Nucleus accumbens (tissue), 56 donors: Measurements from ENCODE around the gene SFPQ.
A peak's percentile ranks its signal among the peaks of the same experiment; 100 is the strongest.
"Not testable (repeated sequence)": the region's sequence is repeated elsewhere in the genome, so short reads cannot be mapped to it uniquely, and the experiment has no call there.

ENCODE experiments used
- DNase-seq, 56 donors: peaks; one replicate each; lab custom pipeline; 2025; lab: John Stamatoyannopoulos, UW

The SFPQ gene, protein sequence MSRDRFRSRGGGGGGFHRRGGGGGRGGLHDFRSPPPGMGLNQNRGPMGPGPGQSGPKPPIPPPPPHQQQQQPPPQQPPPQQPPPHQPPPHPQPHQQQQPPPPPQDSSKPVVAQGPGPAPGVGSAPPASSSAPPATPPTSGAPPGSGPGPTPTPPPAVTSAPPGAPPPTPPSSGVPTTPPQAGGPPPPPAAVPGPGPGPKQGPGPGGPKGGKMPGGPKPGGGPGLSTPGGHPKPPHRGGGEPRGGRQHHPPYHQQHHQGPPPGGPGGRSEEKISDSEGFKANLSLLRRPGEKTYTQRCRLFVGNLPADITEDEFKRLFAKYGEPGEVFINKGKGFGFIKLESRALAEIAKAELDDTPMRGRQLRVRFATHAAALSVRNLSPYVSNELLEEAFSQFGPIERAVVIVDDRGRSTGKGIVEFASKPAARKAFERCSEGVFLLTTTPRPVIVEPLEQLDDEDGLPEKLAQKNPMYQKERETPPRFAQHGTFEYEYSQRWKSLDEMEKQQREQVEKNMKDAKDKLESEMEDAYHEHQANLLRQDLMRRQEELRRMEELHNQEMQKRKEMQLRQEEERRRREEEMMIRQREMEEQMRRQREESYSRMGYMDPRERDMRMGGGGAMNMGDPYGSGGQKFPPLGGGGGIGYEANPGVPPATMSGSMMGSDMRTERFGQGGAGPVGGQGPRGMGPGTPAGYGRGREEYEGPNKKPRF

DNA sequence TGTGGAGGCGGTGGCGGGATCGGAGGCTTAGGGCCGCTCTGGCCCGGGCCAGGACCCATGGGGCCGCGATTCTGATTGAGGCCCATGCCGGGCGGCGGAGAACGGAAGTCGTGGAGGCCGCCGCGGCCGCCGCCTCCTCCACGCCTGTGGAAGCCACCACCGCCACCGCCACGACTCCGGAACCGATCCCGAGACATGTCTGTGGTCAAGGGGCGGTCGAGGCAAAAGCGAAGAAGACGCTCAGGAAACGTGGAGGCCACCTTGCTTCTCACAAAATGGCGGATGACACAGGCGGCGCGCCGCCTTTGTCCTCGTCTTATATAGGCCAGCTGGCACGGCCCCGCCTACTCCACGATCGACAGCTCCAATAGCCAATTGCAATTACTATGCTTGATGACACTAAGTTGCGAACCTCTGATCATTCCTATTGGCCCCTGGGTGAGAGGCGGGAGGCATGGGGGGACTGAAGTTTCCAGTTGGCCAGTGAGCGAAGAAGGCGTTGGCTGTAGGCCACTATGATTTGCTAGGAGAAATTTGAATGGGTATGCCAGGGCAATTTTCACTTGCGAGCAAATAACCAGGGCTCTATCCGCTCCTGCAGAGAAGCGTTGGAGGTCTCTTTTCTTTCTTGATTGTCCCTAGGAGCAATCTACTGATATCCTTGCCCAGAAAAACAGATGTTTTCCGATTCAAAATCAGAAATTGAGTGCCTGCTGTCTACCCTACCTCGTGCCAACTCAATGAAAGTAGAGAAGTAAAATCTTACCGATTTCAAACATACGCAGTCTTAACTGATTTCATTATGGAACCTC is at the start of gene SFPQ:
TSS of gene SFPQ (minus strand) at position 293 of the 812 bp plus-strand sequence. CDS start at position 197, 96 bp downstream.
- peak; percentile 73 to 99 (median 96) for DNase-seq

DNA sequence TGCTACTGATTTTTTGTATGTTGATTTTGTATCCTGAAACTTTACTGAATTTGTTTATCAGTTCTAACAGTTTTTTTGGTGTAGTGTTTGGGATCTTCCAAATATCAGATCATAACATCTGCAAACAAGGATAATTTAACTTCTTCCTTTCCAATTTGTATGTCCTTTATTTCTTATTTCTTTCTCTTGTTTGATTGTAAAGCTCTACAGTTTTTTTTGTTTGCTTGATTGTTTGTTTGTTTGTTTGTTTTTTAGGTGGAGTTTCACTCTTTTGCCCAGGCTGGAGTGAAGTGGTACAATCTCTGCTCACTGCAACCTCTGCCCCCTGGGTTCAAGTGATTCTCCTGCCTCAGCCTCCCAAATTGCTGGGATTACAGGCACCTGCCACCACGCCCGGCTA is 43.8 kb upstream of the SFPQ start:
- DNase-seq = not testable (repeated sequence)

DNA sequence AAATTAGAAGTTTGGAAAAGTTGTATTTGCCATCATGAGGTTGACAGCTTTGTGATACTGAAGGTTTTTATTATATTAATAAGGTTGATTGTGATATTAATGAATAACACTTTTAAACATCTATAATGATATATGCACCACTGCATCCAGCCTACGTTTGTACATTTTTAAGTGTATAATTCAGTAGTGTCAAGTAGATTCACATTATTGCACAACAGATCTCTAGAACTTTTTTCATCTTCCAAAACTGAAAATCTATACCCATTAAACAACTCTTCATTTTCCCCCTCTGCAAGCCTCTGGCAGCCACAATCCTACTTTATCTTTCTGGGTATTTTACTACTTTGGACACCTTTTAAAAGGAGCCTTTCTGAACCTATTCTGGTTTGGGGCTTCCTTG is 38.3 kb upstream of the SFPQ start:
- DNase-seq = no peak

DNA sequence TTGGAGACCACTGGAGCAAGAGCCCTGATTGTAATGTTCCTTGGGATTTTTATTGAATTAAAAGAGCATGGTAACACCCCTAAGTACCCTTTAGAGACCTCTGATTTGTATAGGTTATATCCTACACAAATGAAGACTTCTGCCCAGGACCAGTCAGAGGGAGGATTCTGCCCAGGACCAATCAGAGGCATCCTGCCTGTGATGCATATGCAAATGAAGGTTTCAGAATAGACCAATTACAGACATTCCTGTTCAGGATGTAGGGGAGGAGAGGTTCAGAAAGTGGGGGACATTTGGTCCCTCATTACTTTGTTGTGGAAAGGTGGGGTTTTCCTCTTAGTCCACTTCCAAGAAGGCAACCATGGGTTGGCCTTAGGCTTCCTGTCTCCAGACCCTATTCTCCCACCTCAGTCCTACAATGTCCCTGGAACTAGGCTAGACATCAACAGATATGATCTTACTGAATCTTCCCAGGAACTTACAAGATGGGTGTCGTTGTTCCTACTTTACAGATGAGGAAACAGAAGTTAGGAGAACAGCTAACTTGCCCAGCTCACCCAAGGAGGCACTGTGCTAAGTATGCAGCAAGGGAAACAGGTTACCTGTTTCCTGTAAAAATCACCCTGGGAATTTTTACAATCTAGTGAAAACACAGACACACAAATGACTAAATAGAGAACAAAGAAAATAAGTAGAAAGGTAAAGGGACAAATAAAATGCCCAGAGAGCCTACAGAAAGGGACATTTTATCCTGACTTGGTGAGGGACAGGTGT is 36.8 kb upstream of the SFPQ start:
- DNase-seq = no peak

DNA sequence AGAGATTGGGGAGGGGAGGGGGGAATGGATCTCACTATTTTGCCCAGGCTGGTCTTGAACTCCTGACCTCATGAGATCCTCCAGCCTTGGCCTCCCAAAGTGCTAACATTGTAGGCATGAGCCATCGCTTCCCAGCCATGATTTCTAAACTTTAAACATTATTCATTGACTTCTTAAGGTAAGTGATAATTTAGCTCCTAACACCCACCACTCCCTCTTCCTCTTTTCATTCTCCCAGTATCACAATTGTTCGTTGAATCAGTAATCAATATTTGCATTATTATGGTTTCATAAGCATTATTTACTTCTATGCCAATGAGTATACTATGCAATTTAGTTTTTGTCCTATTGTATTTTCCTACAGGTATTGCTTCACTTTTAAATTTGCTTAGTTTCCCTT is 33.6 kb upstream of the SFPQ start:
- no peak for DNase-seq

DNA sequence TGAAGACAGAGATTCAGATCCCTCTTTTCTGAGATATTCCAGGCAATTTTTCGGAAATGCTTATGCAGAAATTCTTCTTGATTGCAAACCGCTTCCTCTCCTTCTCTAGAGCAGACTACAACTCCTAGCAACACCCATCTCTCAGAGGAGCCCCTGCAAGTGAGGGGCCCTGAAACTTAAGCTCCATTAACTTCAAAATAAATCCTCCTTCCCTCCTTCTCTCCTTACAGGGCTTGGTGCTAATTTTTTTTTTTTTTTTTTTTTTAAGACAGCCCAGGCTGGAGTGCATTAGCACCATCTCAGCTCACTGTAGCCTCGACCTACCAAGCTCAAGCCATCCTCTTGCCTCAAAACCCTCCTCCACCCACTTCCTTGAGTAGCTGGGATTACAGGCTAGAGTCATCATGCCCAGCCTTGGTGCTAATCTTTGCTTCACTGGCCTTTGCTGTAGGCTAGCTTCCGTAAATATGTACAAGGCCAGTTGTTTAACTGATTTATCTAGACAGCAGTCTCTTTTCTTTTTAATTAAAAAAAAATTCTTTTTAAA is 30.2 kb upstream of the SFPQ start:
- DNase-seq = no peak

DNA sequence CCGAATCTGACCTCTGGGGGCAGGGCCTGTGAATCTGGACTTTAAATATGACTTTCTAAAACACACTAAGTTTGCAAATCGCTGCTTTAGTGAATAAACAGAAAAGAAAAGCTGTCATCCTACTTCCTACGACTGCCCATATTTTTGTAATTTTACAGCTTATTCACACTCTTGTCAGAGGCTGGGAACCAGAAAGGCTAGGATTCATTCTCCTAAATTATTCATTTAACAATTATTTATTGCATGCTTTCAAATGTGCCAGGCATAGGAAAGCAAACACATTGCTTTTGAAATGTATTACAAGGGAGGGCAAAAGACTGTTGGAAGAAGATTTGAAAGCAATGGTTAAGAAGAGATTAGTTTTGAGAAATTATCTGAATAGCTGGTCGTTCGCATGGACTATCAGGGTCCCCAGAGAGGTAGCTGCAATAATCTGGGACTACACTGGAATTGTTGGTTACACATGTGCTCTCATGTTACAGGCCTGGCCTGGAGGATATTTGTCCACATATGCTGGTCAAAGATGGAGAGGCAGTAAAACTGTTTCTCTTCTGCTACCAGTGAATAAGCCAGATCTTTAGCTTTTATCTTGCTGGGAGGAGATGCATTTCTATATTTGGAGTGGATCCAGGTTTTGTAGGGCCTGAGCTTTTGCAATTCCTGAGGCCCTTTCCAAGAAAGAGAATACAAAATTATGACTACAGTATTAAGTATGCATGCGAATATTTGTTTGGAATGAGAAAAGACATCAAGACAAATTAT is 29.6 kb upstream of the SFPQ start:
- DNase-seq = no peak

DNA sequence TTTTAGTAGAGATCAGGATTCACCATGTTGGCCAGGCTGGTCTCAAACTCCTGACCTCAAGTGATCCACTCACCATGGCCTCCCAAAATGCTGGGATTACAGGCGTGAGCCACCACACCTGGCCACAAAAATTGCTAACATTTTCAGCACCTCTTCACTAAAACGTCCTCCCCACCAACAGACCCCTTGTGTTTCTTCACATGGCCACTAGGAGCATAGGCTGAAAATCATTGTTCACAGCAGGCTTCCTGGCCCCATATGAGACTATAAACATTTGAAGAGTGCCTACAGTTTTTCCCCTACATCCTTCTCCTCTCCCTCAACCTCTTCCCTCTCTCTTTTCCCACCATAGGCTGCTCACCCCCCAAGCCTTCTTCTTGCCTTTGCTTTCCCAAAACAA is 28.0 kb upstream of the SFPQ start:
- DNase-seq = no peak

DNA sequence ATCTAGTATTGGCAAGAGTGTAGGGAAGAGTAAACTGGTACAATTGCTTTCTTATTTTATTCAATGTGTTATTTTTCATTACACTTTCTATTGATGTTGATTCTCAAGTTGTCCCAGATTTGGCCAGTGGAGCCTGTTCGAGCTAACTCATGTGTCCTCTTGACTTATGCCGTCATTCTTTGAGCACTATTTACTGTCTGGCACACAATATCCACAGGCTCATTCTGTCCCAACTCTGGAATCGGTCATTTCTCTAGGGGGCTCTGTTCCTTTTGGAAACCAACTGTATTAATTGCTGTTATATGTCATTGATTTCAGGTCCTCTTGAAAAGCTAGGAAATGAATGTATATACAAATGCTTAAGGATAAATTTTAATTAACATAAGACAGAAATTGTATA is 22.4 kb upstream of the SFPQ start:
- no peak for DNase-seq

DNA sequence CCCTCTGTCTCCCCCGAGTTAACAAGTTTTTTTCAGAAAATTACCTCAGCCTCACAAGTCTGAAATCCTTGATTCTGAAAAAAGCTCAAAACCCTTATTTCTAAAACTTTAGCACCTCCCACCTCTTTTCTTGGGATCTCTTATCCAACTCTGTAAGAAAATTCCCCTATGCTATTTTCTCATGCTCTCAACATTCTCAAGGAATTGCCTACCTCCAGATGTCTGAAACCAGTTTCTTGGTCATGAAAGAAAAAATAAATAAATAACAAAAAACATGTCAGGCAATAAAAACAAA is 18.1 kb upstream of the SFPQ start:
- no peak for DNase-seq

DNA sequence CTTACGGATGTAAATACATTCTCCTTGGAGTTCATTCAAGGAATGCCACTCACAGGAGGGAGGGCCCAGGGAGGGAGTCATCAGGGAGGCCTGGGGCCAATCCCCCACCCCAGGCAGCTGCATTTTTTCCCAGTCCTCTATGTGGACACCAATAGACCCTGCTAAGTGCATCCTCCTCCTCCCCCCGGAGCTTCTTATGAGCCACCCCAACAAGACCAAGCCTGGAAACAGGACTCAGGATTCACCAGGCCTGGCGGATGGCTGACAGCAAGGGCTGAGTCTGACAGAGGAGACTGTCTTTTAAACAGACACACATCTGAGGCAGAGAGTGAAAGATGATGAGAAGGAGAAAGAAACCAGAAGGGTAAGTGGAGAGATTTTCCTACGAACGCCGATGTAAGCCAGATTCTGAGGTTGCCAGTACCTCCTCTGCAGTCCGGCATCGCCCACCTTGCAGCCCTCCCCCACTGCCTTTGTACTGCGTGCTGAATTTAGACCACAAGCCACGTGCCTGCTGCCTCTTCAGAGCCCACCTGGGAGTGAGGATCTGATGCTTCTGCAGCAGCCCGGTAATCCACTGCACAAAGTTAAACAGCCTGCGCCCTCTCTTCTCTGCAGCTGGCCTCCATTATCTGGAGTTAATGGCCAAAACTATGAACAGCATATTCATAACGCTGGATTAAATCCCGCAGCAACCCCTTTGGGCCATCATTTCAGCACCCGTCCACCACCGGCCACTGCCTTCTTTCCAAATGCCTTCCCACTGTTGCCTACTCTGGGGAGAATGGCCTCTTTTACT is 17.6 kb upstream of the SFPQ start:
- DNase-seq = peak in 3 of 56 donors; percentile 1 to 13 (median 10)

DNA sequence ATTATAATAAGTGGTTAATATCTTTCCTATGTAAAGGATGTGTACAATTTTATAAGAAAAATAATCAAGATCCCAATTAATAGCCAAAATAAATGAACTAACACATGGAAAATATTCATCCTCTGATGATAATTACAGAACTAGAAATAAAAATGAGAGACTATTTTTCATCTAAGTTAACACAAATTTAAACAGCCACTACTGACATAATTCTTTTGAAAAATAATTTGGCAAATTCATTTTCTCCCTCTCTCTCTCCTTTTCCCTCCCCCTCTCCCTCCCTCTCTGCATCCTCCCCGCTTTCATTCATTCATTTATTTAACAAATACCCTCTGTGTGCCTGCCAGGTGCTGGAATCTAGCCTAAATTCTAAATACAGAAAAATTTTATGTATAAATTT is 10.3 kb upstream of the SFPQ start:
- no peak for DNase-seq

DNA sequence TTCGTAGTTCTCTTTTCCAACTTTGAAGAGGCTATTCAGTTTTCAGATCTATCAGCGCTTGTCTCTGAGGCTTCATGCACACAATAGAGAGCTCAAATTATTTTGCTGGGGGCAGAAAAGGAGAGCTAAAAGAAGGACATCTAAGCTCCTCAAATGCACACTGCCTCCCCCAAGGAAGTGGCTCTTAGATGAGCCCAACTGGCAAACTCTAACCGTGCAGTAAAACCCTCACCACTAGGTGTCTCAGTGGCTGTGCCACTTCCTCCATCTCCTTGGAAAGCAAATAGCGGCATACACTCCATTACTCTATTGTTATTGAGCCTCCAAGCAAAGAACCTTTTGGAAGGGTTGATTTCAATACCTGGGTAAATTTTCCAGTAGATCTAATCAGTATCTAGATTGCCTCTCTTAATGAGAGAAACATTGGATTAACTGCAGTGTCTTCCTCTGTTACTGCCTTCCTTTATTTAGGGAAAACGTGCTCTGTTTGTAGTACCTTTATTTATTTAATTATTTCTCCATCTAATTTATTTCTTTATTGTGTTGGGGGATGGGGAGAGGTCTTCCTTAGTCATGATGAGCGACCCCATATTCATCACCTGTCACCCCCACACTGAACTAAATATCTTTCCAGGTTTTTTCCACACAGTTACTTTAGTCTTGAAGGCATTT is 9.2 kb upstream of the SFPQ start:
- DNase-seq = peak in 47 of 56 donors; percentile 4 to 81 (median 46)

DNA sequence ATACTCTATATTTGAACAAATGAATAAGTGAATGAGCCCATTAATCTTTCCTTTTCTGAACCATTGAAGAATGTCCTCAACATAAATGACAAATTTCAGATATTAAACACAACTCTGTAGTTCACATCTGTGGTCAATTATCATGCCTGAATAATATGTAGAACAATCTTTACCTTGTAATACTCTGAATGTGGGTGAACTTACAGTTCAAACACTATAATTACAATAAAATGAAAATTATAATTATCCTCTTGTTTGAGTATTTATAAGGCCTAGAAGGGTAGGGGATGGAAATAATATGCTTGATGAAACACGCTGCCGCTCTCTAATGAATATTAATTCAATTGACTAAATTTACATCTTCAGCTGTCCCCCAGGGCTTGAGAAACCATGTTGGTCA is 8.7 kb upstream of the SFPQ start:
- DNase-seq = no peak

DNA sequence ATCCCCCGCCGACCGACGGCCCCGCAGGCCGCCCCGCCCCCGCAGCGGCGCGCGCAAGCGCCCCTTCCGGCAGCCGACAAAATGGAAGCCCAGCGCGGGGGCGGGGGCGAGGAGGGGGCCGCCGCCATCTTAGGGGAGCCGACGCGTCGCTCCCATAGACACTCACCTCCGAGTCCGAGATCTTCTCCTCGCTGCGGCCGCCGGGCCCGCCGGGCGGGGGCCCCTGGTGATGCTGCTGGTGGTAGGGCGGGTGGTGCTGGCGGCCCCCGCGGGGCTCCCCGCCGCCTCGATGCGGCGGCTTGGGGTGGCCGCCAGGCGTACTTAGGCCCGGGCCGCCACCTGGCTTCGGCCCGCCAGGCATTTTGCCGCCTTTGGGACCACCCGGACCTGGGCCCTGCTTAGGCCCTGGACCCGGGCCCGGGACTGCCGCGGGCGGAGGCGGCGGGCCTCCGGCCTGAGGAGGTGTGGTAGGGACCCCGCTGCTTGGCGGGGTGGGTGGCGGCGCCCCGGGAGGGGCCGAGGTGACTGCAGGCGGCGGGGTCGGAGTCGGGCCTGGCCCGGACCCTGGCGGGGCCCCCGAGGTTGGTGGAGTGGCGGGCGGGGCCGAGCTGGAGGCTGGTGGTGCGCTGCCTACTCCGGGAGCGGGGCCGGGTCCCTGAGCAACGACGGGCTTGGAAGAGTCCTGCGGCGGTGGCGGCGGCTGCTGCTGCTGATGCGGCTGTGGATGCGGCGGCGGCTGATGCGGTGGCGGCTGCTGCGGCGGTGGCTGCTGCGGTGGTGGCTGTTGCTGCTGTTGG is 691 bp downstream of the SFPQ start:
- DNase-seq = peak in 54 of 56 donors; percentile 13 to 88 (median 64)

DNA sequence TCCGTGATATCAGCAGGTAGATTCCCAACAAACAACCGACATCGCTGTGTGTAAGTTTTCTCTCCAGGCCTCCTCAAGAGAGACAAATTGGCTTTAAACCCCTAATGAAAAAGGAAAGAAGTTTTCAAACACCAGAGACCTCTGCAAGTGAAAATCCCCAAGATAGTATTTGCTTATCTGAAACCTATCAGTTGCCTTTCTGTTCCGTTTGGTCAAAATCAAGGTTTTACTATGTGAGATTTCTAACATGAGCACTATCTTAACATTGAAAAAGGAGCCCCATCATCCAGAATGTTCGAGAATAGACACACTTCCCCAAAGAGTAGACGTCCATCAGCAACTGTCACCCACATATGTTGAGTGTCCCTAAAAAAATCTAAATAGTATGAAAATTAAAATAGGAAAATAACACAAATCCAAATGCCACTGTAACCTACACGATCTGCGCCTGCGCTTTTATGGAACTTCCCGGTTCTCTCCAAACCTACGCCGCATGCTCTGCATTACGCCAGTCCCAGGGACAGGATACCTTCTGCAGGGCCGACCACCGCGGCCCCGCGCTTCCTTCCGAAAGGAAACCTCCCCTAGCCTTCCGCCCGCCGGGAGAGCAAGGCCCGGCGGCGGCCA is 1.4 kb downstream of the SFPQ start:
- DNase-seq = peak in 2 of 56 donors; percentile 55 to 80

DNA sequence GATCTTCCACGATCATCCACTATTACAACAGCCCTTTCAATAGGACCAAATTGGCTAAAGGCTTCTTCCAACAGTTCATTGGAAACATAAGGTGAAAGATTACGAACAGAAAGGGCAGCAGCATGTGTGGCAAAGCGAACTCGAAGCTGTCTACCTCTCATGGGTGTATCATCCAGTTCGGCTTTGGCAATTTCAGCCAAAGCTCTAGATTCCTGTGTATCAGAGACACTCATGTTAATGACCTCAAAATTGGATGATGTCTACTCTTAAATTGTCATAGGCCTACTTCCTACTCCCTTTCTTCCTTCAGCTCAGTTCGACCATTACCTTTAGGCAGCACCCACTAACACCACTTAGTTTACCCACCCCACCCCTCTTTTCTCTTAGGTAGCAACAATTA is 2.2 kb downstream of the SFPQ start:
- no peak for DNase-seq
